ENCODE results near the gene CAMTA2. TPM values are rescaled to one million over a fixed set of nuclear protein-coding genes. Genes with fewer than 3 reads are reported as not detected.
A peak's percentile ranks its signal among the peaks of the same experiment; 100 is the strongest.

CAMTA2 gene
- total RNA-seq, 1 donor from 2014 or later: 42.3 TPM

- Mint-ChIP-seq H3K27ac (ENCODE audit: unreplicated experiment) (no peak overlapping the region), H3K27me3 (ENCODE audit: unreplicated experiment) (no peaks in the 10 kb centered on the region), H3K4me3 (ENCODE audit: unreplicated experiment) (no peak overlapping the region), H3K4me1 (ENCODE audit: unreplicated experiment) (no peaks in the 10 kb centered on the region), H3K9me3 (ENCODE audit: unreplicated experiment) (no peaks in the 10 kb centered on the region), H3K36me3 (ENCODE audit: low read depth, unreplicated experiment) (no peaks in the 10 kb centered on the region)
- TF ChIP-seq CTCF (IDR thresholded peaks at IDR 0.05; ENCODE audit: unreplicated experiment): no peak
- no peak for DNase-seq (ENCODE audit: low spot score)
Measured at GRCh38 chr17:4919511-4920047, 67.9 kb downstream of the CAMTA2 start.

Small RNA genes lying within 50 kb of the gene (microRNA-seq; reads per million reads assigned to microRNA genes)
- gene MIR6864 (ENCODE audit: unreplicated experiment): not detected
- gene MIR6865 (ENCODE audit: unreplicated experiment): 1.2 reads per million, percentile 17 among the genes with 10 or more reads in this experiment

Other genes starting within 250 kb of the CAMTA2 start
- not detected for gene ZMYND15, start 247.8 kb downstream of the CAMTA2 start, total RNA-seq (ENCODE audit: unreplicated experiment)
- 0.13 TPM for gene CXCL16, start 247.7 kb downstream of the CAMTA2 start, total RNA-seq (ENCODE audit: unreplicated experiment)
- gene TM4SF5, start 215.8 kb downstream of the CAMTA2 start, total RNA-seq (ENCODE audit: unreplicated experiment): not detected
- 2.9 TPM for gene VMO1, start 201.3 kb downstream of the CAMTA2 start, total RNA-seq (ENCODE audit: unreplicated experiment)
- gene GLTPD2, start 198.7 kb downstream of the CAMTA2 start, total RNA-seq (ENCODE audit: unreplicated experiment): not detected
- 185 TPM for gene PSMB6, start 191.5 kb downstream of the CAMTA2 start, total RNA-seq (ENCODE audit: unreplicated experiment)
- 86.5 TPM for gene PLD2, start 180.5 kb downstream of the CAMTA2 start, total RNA-seq (ENCODE audit: unreplicated experiment)
- 176 TPM for gene MINK1, start 154.3 kb downstream of the CAMTA2 start, total RNA-seq (ENCODE audit: unreplicated experiment)
- 2.3 TPM for gene C17orf107, start 88.1 kb downstream of the CAMTA2 start, total RNA-seq (ENCODE audit: unreplicated experiment)
- 1.2 TPM for gene CHRNE, start 84.6 kb downstream of the CAMTA2 start, total RNA-seq (ENCODE audit: unreplicated experiment)
- gene GP1BA, start 55.4 kb downstream of the CAMTA2 start, total RNA-seq (ENCODE audit: unreplicated experiment): 1.3 TPM
- 47.5 TPM for gene SLC25A11, start 47.6 kb downstream of the CAMTA2 start, total RNA-seq (ENCODE audit: unreplicated experiment)
- 92.3 TPM for gene RNF167, start 47.4 kb downstream of the CAMTA2 start, total RNA-seq (ENCODE audit: unreplicated experiment)
- gene PFN1, start 39.1 kb downstream of the CAMTA2 start, total RNA-seq (ENCODE audit: unreplicated experiment): 874 TPM
- 7.3 TPM for gene ENO3, start 36.6 kb downstream of the CAMTA2 start, total RNA-seq (ENCODE audit: unreplicated experiment)
- gene SPAG7, start 19.9 kb downstream of the CAMTA2 start, total RNA-seq (ENCODE audit: unreplicated experiment): 67.3 TPM
- gene INCA1, start 9.8 kb upstream of the CAMTA2 start, total RNA-seq (ENCODE audit: unreplicated experiment): 2.2 TPM
- gene KIF1C, start 10.3 kb upstream of the CAMTA2 start, total RNA-seq (ENCODE audit: unreplicated experiment): 127 TPM
- 0.21 TPM for gene SLC52A1, start 47.8 kb upstream of the CAMTA2 start, total RNA-seq (ENCODE audit: unreplicated experiment)
- gene ZFP3, start 90.8 kb upstream of the CAMTA2 start, total RNA-seq (ENCODE audit: unreplicated experiment): 0.38 TPM
- gene ZNF232, start 124.2 kb upstream of the CAMTA2 start, total RNA-seq (ENCODE audit: unreplicated experiment): 43.0 TPM
- 5.6 TPM for gene USP6, start 128.4 kb upstream of the CAMTA2 start, total RNA-seq (ENCODE audit: unreplicated experiment)
- gene ZNF594, start 204.2 kb upstream of the CAMTA2 start, total RNA-seq (ENCODE audit: unreplicated experiment): 11.6 TPM
- gene SCIMP, start 247.2 kb upstream of the CAMTA2 start, total RNA-seq (ENCODE audit: unreplicated experiment): not detected

Data from endothelial cell (in vitro differentiated cells).